ENCODE data around the gene SCG5.

The SCG5 gene

DNA sequence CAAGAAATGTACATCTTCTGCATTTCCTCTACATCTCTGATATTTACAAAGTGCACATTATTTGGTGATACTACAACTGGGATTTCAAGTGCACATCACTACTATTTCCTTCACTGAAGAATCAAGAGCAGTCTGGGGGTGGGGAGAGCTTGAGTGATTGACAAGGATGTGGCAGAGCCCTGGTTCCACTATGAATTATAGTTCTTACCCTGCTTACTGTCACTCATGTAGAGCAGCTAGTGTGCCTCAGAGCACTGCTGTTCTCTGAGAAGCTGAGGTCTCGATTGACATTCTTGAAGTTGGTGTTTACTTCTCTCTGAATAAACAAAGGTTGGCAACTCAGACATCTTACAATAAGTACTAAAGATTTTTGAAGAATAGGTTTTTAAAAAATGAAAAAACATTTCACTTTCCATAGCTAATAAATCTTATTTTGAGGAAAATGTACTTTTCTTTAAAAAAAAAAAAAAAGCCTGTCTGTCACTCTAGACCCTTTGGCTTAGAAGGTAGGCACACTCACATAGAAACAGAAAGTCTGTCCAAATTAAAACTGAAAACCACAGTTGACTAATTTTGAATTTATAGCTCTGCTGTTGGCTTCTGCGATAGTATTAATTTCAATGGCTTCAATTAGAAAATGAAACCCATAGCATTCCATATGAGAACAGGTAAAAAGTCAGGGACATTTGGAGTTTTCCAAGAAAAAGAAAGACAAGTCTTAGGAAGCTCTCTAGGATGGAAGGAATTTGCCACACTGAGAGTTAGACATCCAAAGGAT is 81.8 kb downstream of the SCG5 start:
- no peak for DNase-seq (ENCODE audit: low read depth)

DNA sequence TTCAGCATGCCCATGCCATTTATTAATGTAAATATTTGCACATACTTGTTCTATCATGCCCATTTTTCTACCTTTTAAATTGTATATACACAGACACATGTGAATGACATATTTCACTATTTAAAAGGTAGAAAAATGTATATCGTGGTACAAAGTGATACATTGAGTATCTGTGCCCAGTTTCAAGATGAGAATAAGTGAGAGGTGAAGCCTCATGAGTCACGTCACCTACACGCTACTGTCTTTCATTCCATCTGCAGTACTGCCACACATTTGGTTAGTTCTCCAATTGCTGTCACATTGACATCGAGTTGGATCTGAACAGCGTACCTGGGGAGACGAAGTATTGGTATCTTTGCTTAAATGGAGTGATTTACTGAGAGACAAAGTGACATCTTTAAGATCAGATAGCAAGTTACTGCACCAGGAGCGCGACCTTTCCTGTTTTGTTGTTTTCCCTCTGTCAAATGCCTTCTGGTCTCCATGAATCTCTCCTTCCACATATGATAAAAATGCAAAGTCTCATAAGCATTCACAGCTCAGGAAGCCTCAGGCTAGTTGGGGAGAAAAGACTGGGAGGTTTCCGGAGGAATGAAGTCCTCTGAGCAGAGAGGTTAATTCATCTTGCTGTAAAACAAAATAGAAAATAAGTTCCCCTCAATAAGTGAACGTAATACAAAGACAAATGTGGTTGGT is 88.3 kb downstream of the SCG5 start:
- DNase-seq (ENCODE audit: low read depth): no peak

DNA sequence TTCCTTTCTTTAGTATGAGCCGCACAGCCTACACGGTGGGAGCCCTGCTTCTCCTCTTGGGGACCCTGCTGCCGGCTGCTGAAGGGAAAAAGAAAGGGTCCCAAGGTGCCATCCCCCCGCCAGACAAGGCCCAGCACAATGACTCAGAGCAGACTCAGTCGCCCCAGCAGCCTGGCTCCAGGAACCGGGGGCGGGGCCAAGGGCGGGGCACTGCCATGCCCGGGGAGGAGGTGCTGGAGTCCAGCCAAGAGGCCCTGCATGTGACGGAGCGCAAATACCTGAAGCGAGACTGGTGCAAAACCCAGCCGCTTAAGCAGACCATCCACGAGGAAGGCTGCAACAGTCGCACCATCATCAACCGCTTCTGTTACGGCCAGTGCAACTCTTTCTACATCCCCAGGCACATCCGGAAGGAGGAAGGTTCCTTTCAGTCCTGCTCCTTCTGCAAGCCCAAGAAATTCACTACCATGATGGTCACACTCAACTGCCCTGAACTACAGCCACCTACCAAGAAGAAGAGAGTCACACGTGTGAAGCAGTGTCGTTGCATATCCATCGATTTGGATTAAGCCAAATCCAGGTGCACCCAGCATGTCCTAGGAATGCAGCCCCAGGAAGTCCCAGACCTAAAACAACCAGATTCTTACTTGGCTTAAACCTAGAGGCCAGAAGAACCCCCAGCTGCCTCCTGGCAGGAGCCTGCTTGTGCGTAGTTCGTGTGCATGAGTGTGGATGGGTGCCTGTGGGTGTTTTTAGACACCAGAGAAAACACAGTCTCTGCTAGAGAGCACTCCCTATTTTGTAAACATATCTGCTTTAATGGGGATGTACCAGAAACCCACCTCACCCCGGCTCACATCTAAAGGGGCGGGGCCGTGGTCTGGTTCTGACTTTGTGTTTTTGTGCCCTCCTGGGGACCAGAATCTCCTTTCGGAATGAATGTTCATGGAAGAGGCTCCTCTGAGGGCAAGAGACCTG is 89.5 kb downstream of the SCG5 start:
- DNase-seq (ENCODE audit: low read depth): no peak

DNA sequence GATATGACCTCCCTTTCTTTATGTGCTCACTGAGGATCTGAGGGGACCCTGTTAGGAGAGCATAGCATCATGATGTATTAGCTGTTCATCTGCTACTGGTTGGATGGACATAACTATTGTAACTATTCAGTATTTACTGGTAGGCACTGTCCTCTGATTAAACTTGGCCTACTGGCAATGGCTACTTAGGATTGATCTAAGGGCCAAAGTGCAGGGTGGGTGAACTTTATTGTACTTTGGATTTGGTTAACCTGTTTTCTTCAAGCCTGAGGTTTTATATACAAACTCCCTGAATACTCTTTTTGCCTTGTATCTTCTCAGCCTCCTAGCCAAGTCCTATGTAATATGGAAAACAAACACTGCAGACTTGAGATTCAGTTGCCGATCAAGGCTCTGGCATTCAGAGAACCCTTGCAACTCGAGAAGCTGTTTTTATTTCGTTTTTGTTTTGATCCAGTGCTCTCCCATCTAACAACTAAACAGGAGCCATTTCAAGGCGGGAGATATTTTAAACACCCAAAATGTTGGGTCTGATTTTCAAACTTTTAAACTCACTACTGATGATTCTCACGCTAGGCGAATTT is 91.2 kb downstream of the SCG5 start:
- DNase-seq (ENCODE audit: low read depth): no peak

DNA sequence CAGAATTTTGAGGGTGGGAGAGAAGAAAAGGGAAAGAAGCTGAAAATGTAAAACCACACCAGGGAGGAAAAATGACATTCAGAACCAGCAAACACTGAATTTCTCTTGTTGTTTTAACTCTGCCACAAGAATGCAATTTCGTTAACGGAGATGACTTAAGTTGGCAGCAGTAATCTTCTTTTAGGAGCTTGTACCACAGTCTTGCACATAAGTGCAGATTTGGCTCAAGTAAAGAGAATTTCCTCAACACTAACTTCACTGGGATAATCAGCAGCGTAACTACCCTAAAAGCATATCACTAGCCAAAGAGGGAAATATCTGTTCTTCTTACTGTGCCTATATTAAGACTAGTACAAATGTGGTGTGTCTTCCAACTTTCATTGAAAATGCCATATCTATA is 91.8 kb downstream of the SCG5 start:
- DNase-seq (ENCODE audit: low read depth): no peak

DNA sequence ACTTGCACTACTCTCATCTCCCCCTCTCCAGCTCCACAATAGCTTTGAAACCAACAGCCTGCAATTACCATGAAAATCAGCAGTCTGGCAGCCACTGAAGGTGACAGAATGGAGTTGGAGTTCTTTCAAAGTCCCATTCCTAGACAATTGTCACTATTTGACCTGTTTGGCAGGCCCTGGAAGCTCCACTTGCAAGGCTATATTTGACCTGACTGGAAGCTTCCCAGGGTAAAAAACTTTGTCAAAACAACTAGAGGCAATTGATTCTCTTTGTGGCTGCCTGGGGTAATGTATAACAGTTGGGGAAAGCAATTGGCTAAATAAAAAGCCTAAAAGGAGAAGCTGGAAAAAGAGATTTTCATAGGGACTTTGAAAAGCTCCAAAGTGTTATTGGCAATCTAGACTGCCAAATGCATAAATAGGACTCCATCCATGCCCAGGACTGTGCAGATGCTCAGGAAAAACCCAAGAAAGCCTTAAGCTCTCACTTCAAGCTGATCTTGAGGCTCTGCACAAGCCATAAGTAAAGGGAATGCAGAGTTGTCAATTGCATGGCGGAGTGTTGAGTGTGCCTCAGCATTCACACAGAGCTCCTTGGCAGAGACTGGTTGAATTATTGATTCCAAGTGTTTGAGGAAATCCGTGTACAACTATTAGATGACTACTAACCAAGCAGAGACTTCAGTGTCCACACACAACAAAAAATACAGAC is 94.6 kb downstream of the SCG5 start:
- DNase-seq (ENCODE audit: low read depth): no peak

DNA sequence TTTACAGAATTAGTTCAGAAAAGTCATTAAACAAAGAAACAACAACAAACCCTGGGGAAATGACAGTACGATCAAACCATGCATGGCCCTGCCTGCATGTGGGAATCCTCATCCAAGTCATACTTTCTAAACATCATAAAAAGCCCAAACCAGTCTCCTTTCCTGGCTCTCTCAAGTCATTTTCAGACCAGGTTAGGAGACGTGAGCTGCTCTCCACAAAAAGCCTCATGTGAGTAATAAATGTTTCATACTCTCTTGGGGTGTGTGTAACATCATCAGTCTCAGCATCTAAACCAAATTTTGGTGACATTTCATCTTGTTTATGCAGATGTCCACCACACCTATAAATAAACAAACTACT is 95.2 kb downstream of the SCG5 start:
- no peak for DNase-seq (ENCODE audit: low read depth)

DNA sequence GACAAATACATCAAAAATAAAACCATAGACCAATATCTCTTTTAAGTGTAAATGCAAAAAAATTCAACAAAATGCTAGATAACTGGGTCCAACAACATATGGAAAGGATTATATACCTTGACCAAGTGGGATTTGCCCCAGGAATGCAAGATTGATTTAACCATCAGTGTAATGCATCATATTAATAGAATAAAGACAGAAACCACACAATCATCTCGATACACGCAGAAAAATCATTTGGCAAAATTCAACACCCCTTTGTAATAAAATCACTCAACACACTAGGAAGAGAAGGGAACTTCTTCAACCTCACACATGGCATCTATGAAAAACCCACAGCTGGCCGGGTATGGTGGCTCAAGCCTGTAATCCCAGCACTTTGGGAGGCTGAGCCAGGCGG is 95.8 kb downstream of the SCG5 start:
- DNase-seq (ENCODE audit: low read depth): no peak

DNA sequence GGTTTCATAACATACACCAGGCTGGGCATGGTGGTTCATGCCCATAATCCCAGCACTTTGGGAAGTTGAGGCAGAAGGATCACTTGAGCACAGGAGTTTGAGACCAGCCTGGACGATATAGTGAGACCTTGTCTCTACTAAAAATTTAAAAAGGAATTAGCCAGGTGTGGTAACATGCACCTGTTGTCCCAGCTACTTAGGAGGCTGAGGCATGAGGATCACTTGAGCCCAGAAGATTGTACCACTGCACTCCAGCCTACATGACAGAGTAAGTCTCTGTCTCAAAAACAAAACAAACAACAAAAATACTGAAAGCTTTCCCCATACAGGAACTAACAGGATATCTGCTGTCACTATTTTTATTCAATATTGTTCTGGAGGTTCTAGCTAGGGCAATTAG is 97.2 kb downstream of the SCG5 start:
- no peak for DNase-seq (ENCODE audit: low read depth)

DNA sequence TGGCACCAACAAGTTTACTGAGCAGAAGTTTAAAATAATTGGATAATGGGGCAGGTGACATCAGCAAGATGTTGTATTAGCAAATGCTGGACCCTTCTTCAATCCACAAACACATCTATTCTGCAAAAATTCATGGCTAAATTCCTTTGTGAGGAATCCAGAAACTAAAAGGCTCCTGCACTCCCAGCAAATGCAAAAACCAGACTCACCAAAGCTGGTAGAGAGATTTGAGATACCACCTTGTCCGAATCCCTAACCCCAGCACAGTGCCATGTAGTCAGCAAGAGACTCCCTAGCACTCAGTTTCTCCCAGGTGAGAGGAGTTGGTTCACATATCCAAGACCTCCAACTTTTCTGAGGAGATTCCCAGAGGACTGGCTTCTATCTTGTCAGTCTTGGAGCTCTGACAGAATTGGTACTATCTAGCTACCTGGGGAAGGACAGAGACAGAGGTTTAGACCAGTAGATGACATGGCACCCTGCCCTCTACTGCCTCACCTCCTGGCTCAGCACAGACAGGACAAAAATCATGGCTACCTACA is 98.1 kb downstream of the SCG5 start:
- no peak for DNase-seq (ENCODE audit: low read depth)

DNA sequence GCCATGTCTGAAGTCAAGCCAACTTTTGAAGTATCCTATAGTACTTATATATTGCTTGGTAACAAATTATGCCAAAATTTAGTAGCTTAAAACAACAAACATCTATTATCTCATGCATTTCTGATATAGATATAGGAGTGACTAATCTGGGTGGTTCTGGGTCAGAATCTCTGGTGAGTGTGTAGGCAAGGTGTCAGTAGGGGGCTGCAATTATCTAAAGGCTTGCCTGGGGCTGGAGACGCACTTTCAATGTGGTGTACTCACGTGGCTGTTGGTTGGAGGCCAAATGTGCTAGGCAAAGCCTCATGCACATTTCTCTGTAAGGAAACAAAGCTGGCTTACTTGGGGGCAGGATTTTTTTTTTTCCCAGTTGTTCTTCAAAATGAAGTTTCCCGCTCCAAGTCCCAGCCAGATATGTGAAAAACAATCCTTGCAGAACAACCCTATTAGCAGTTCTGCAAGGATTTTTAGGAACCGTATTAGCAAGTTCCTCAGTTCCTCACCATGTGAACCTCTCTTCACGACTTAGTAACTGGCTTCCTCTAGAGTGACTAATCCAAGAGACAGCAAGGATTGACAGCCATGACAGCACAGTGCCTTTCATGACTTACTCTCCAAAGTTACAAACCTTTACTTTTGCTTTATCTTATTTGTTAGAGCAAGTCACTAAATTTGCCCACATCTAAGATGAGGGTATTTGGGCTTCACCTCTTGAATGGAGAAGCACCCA is 102.1 kb downstream of the SCG5 start:
- DNase-seq (ENCODE audit: low read depth): no peak

DNA sequence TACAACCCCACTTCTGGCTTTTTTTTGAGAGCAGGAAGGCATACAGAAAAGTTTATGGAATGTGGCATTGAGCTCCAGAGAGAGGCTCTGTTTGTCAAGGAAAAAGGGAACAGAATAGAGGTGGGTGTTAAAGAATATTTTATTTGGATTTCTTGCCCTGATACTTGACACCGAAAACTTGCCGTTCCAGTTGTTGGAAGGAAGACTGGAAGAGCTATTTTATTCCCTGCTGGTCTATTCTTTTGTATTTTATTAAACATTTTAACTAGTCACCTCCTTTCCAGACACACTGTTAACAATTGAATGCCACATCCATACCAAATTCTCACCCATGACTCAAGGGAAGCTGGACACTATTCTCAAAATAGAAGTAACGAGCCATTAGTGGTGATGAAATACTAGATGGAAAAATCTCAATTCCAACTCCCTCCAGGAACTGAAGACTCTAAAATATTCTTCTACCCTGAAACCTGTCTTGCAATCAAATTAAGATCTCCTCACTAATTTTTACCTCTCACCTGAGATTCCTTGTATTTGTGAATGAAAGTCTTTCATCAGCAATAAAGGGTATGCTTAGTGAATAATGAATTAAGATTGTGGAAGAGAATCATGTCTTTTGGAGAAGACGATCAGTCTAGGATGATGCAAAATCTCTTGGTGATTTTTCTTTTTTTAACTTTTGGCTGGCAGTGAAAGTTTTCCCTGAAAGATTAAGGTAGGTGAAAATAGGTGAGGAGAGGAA is 104.8 kb downstream of the SCG5 start:
- no peak for DNase-seq (ENCODE audit: low read depth)
